WTC11 (cell line): ENCODE data around the gene NT5DC1. TPM values are rescaled to one million over a fixed set of nuclear protein-coding genes. Genes with fewer than 3 reads are reported as not detected.
"Not testable (repeated sequence)": the region's sequence is repeated elsewhere in the genome, so short reads cannot be mapped to it uniquely, and the experiment has no call there.

Experiments used
- ATAC-seq: fragments of 200-7000 bp; cut with Tn5 transposase; 2 replicates; pipeline ENCODE4 v1.10.0; 2021; ENCODE audit warnings: mild to moderate bottlenecking, moderate library complexity
- CTCF ChIA-PET: fragments of 300-600 bp; sonication (Branson Sonifier 250); formaldehyde crosslinking; loops from one replicate; lab custom pipeline; 2021; ENCODE audit warnings: antibody characterized with exemption; lab: Charles Lee
- POLR2A ChIA-PET: fragments of 350-600 bp; sonication (Branson Sonifier 250); formaldehyde crosslinking; loops from one replicate; lab custom pipeline; 2021; ENCODE audit warnings: antibody characterized with exemption; lab: Charles Lee
- DNase-seq: peaks from one replicate; pipeline ENCODE4 v3.0.0; 2021; ENCODE audit warnings: low spot score
- H3K27ac Mint-ChIP-seq: 2 replicates; pipeline ENCODE4 v1.8.0; 2021; ENCODE audit warnings: mixed read lengths
- H3K27me3 Mint-ChIP-seq: 2 replicates; pipeline ENCODE4 v1.8.0; 2021; ENCODE audit warnings: low read depth, mild to moderate bottlenecking, moderate library complexity, mixed read lengths
- H3K36me3 Mint-ChIP-seq: 2 replicates; pipeline ENCODE4 v1.8.0; 2021; ENCODE audit warnings: mixed read lengths
- H3K4me1 Mint-ChIP-seq: 2 replicates; pipeline ENCODE4 v1.8.0; 2022; ENCODE audit warnings: mixed read lengths
- H3K4me3 Mint-ChIP-seq: 2 replicates; pipeline ENCODE4 v1.8.0; 2021; ENCODE audit warnings: mild to moderate bottlenecking, moderate library complexity, mixed read lengths
- H3K9me3 Mint-ChIP-seq: 2 replicates; pipeline ENCODE4 v1.8.0; 2021; ENCODE audit warnings: mixed read lengths
- CBFB ChIP-seq: sonication (generic); formaldehyde crosslinking; IDR thresholded peaks from 2 replicates; pipeline ENCODE4 v1.8.1; 2022; ENCODE audit warnings: mild to moderate bottlenecking, low read depth, missing genetic modification reagents
- ETV6 ChIP-seq: sonication (generic); formaldehyde crosslinking; IDR thresholded peaks from 2 replicates; pipeline ENCODE4 v1.8.1; 2022; ENCODE audit warnings: mild to moderate bottlenecking, missing genetic modification reagents
- IRF2 ChIP-seq: sonication (generic); formaldehyde crosslinking; IDR thresholded peaks from 2 replicates; pipeline ENCODE4 v1.8.0; 2022; ENCODE audit warnings: low read depth, missing genetic modification reagents, borderline replicate concordance
- JAZF1 ChIP-seq: fragments of 250-450 bp; sonication (Bioruptor Pico); IDR thresholded peaks from 2 replicates; pipeline ENCODE4 v1.9.0; 2021; ENCODE audit warnings: moderate library complexity, mild to moderate bottlenecking, inconsistent platforms
- NR1H2 ChIP-seq: sonication (generic); formaldehyde crosslinking; IDR thresholded peaks from 2 replicates; pipeline ENCODE4 v1.9.0; 2021; ENCODE audit warnings: mild to moderate bottlenecking, moderate library complexity, missing genetic modification reagents
- RORB ChIP-seq: fragments of 250-450 bp; sonication (Bioruptor Pico); IDR thresholded peaks from 2 replicates; pipeline ENCODE4 v1.9.0; 2021; ENCODE audit warnings: mild to moderate bottlenecking
- SP1 ChIP-seq: sonication (generic); formaldehyde crosslinking; conservative IDR thresholded peaks from 2 replicates; pipeline ENCODE4 v1.8.1; 2022; ENCODE audit warnings: missing genetic modification reagents
- TEAD1 ChIP-seq: sonication (generic); formaldehyde crosslinking; IDR thresholded peaks from 2 replicates; pipeline ENCODE4 v1.8.0; 2022; ENCODE audit warnings: mild to moderate bottlenecking, missing genetic modification reagents
- ZNF219 ChIP-seq: sonication (generic); formaldehyde crosslinking; IDR thresholded peaks from 2 replicates; pipeline ENCODE4 v1.8.0; 2023; ENCODE audit warnings: missing genetic modification reagents, mild to moderate bottlenecking, borderline replicate concordance
- total RNA-seq: library from RNA; stranded (reverse); gene quantifications from 3 replicates; pipeline ENCODE4 v1.2.3, GENCODE V29; 2021
- TF ChIP-seq, protein P1 (sequence below): sonication (generic); formaldehyde crosslinking; IDR thresholded peaks from 2 replicates; pipeline ENCODE4 v1.8.0; 2023; ENCODE audit warnings: missing genetic modification reagents
- TF ChIP-seq, protein P2 (sequence below): sonication (generic); formaldehyde crosslinking; IDR thresholded peaks from 2 replicates; pipeline ENCODE4 v1.8.0; 2022; ENCODE audit warnings: mild to moderate bottlenecking, missing genetic modification reagents
- TF ChIP-seq, protein P3 (sequence below): fragments of 250-450 bp; sonication (Bioruptor Pico); IDR thresholded peaks from 2 replicates; pipeline ENCODE4 v2.1.2; 2022; ENCODE audit warnings: mild to moderate bottlenecking, moderate library complexity
- TF ChIP-seq, protein P4 (sequence below): sonication (generic); formaldehyde crosslinking; IDR thresholded peaks from 2 replicates; pipeline ENCODE4 v1.8.1; 2022; ENCODE audit warnings: low read depth, mild to moderate bottlenecking, moderate library complexity, missing genetic modification reagents, borderline replicate concordance
- TF ChIP-seq, protein P5 (sequence below): sonication (generic); formaldehyde crosslinking; IDR thresholded peaks from 2 replicates; pipeline ENCODE4 v1.8.1; 2023; ENCODE audit warnings: mild to moderate bottlenecking, missing genetic modification reagents
- TF ChIP-seq, protein P6 (sequence below): sonication (generic); formaldehyde crosslinking; IDR thresholded peaks from 2 replicates; pipeline ENCODE4 v1.8.0; 2022; ENCODE audit warnings: mild to moderate bottlenecking, missing genetic modification reagents
- TF ChIP-seq, protein P7 (sequence below): fragments of 250-450 bp; sonication (Bioruptor Pico); IDR thresholded peaks from 2 replicates; pipeline ENCODE4 v1.9.0; 2021; ENCODE audit warnings: mild to moderate bottlenecking
- TF ChIP-seq, protein P8 (sequence below): fragments of 250-450 bp; sonication (Bioruptor Pico); conservative IDR thresholded peaks from 2 replicates; pipeline ENCODE4 v1.9.0; 2021; ENCODE audit warnings: mild to moderate bottlenecking

The NT5DC1 gene
- total RNA-seq, 1 experiment from 2014 or later = 67.9 TPM

DNA sequence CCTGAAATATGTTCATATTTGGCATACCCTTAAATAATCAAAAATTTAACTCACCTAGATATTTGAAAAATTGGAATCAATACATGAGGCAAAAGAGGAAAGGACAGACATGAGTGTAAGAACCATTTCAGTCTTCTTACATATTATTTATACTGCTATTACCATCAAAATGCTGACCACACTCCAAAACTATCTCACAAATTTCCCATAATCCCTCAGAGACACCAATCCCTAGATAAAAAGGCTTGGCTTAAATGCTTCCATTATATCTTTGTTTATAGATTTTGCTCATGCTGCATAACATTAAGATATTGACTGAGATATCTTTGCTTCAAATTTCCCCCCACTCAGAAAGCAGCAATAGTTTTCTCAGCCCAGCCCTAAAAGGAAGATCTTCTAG is 11.7 kb upstream of the NT5DC1 start:
- peaks cover 16% of the 10 kb centered on the region for H3K4me1 Mint-ChIP-seq
- CTCF ChIA-PET = no interaction called here
- no peak overlapping the region for H3K4me3 Mint-ChIP-seq
- peaks cover 29% of the 10 kb centered on the region for H3K9me3 Mint-ChIP-seq
- TF ChIP-seq RORB (CRISPR knock-in tag) = no peak
- TF ChIP-seq, protein P1, sequence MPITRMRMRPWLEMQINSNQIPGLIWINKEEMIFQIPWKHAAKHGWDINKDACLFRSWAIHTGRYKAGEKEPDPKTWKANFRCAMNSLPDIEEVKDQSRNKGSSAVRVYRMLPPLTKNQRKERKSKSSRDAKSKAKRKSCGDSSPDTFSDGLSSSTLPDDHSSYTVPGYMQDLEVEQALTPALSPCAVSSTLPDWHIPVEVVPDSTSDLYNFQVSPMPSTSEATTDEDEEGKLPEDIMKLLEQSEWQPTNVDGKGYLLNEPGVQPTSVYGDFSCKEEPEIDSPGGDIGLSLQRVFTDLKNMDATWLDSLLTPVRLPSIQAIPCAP (CRISPR knock-in tag) = no peak
- TF ChIP-seq, protein P2, sequence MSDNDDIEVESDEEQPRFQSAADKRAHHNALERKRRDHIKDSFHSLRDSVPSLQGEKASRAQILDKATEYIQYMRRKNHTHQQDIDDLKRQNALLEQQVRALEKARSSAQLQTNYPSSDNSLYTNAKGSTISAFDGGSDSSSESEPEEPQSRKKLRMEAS = no peak
- TF ChIP-seq ZNF219 (CRISPR knock-in tag) = no peak
- TF ChIP-seq, all 79 proteins: peak for 0
- Mint-ChIP-seq H3K36me3 (peaks cover 11% of the 10 kb centered on the region), H3K27ac (no peak overlapping the region), H3K27me3 (no peaks in the 10 kb centered on the region; the same call in 1 of the 2 replicates)
- ATAC-seq = no peak
- POLR2A ChIA-PET = no interaction called here
- DNase-seq = no peak

DNA sequence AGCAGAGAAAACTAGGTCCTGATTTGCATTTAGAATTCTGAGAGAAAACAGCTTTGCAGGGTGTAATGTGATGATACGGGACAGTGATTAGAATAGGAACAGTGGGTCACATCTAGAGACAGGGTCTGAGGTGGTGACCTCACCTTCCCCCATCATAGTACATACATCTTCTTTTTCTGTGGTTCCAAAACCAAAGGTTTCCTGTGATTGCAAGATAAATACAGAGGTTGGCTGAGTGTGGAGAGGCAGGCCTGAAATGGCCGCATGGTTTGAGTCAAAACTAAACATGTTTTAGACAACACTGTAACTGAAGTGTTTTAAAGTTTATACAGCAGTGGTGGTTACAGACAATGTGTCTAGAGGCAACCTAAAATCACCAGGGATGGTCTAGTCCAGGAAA is 10.4 kb upstream of the NT5DC1 start:
- CTCF ChIA-PET = no interaction called here
- H3K27me3 Mint-ChIP-seq = no peaks in the 10 kb centered on the region; the same call in 1 of the 2 replicates

DNA sequence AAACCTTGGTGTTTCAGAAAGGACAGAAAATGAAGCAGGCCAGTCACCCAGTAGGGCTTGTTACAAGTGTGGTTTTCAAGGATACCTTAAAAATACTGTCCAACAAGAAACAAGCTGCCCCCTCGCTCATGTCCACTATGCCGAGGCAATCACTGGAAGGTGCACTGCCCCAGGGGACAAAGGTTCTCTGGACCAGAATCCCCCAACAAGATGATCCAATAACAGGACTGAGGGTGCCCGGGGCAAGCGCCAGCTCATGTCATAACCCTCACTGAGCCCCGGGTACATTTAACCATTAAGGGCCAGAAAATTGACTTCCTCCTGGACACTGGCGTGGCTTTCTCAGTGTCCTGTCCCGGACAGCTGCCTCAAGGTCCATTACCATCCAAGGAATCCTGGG is 6.6 kb upstream of the NT5DC1 start:
- ATAC-seq (no peak), DNase-seq (no peak)
- ChIA-PET CTCF (no interaction called here), POLR2A (no interaction called here)
- Mint-ChIP-seq H3K9me3 (peaks cover 56% of the 10 kb centered on the region), H3K4me3 (no peak overlapping the region), H3K4me1 (peaks cover 17% of the 10 kb centered on the region), H3K36me3 (peaks cover 29% of the 10 kb centered on the region), H3K27ac (no peak overlapping the region), H3K27me3 (no peaks in the 10 kb centered on the region; the same call in 1 of the 2 replicates)
- TF ChIP-seq, protein P3, sequence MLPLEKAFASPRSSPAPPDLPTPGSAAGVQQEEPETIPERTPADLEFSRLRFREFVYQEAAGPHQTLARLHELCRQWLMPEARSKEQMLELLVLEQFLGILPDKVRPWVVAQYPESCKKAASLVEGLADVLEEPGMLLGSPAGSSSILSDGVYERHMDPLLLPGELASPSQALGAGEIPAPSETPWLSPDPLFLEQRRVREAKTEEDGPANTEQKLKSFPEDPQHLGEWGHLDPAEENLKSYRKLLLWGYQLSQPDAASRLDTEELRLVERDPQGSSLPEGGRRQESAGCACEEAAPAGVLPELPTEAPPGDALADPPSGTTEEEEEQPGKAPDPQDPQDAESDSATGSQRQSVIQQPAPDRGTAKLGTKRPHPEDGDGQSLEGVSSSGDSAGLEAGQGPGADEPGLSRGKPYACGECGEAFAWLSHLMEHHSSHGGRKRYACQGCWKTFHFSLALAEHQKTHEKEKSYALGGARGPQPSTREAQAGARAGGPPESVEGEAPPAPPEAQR (CRISPR knock-in tag) = no peak
- TF ChIP-seq, protein P4, sequence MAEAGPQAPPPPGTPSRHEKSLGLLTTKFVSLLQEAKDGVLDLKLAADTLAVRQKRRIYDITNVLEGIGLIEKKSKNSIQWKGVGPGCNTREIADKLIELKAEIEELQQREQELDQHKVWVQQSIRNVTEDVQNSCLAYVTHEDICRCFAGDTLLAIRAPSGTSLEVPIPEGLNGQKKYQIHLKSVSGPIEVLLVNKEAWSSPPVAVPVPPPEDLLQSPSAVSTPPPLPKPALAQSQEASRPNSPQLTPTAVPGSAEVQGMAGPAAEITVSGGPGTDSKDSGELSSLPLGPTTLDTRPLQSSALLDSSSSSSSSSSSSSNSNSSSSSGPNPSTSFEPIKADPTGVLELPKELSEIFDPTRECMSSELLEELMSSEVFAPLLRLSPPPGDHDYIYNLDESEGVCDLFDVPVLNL (CRISPR knock-in tag) = no peak
- TF ChIP-seq NR1H2 (CRISPR knock-in tag) (no peak), SP1 (CRISPR knock-in tag) (no peak), ETV6 (no peak), TEAD1 (CRISPR knock-in tag) (no peak), CBFB (CRISPR knock-in tag) (no peak)
- TF ChIP-seq, protein P5, sequence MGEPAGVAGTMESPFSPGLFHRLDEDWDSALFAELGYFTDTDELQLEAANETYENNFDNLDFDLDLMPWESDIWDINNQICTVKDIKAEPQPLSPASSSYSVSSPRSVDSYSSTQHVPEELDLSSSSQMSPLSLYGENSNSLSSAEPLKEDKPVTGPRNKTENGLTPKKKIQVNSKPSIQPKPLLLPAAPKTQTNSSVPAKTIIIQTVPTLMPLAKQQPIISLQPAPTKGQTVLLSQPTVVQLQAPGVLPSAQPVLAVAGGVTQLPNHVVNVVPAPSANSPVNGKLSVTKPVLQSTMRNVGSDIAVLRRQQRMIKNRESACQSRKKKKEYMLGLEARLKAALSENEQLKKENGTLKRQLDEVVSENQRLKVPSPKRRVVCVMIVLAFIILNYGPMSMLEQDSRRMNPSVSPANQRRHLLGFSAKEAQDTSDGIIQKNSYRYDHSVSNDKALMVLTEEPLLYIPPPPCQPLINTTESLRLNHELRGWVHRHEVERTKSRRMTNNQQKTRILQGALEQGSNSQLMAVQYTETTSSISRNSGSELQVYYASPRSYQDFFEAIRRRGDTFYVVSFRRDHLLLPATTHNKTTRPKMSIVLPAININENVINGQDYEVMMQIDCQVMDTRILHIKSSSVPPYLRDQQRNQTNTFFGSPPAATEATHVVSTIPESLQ = no peak
- TF ChIP-seq, protein P6, sequence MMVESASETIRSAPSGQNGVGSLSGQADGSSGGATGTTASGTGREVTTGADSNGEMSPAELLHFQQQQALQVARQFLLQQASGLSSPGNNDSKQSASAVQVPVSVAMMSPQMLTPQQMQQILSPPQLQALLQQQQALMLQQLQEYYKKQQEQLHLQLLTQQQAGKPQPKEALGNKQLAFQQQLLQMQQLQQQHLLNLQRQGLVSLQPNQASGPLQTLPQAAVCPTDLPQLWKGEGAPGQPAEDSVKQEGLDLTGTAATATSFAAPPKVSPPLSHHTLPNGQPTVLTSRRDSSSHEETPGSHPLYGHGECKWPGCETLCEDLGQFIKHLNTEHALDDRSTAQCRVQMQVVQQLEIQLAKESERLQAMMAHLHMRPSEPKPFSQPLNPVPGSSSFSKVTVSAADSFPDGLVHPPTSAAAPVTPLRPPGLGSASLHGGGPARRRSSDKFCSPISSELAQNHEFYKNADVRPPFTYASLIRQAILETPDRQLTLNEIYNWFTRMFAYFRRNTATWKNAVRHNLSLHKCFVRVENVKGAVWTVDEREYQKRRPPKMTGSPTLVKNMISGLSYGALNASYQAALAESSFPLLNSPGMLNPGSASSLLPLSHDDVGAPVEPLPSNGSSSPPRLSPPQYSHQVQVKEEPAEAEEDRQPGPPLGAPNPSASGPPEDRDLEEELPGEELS = no peak
- TF ChIP-seq, protein P7, sequence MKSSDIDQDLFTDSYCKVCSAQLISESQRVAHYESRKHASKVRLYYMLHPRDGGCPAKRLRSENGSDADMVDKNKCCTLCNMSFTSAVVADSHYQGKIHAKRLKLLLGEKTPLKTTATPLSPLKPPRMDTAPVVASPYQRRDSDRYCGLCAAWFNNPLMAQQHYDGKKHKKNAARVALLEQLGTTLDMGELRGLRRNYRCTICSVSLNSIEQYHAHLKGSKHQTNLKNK (CRISPR knock-in tag) = no peak
- TF ChIP-seq, protein P8, sequence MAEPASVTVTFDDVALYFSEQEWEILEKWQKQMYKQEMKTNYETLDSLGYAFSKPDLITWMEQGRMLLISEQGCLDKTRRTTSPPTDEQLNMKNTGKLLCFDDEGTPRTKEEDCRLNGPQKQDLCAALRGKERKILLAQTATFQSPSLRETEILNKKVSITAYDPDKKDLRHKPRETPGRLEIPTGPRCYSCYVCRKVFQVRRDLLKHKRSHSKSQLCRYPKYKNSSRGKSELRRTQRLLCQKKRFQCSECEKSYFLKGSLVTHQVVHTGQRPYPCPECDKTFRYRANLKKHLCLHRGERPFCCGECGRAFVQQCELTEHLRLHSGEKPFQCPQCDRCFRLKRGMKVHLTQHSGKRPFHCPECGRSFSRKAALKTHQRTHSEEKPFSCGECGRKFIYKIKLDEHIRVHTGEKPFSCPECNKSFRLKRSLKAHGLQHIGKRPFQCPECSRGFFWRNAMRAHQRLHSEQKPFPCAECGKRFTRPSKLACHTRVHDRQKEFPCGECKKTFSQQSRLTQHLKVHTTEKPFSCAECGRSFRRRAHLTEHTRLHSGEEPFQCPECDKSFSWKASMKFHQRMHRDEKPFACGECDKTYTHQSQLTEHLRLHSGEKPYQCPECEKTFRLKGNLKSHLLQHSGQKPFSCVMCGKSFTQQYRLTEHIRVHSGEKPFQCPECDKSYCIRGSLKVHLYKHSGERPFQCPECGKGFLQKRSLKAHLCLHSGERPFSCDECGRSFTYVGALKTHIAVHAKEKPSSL (CRISPR knock-in tag) = no peak

More for the DNA sequence above, 10.4 kb upstream of the NT5DC1 start:
- DNase-seq (no peak), ATAC-seq (no peak)
- H3K4me1 Mint-ChIP-seq = peaks cover 16% of the 10 kb centered on the region
- H3K27ac Mint-ChIP-seq = no peak overlapping the region
- POLR2A ChIA-PET = interaction anchor here (1.4 kb wide), 1 partner anchor 10 kb away, joined by 4 read pairs; the partner anchor contains the start of gene NT5DC1
- H3K9me3 Mint-ChIP-seq = peaks cover 39% of the 10 kb centered on the region
- no peak overlapping the region for H3K4me3 Mint-ChIP-seq
- H3K36me3 Mint-ChIP-seq = peaks cover 13% of the 10 kb centered on the region
- no peak for TF ChIP-seq IRF2 (CRISPR knock-in tag)
- TF ChIP-seq SP1 (CRISPR knock-in tag) = no peak
- no peak for TF ChIP-seq NR1H2 (CRISPR knock-in tag)
- TF ChIP-seq JAZF1 (CRISPR knock-in tag) = no peak

DNA sequence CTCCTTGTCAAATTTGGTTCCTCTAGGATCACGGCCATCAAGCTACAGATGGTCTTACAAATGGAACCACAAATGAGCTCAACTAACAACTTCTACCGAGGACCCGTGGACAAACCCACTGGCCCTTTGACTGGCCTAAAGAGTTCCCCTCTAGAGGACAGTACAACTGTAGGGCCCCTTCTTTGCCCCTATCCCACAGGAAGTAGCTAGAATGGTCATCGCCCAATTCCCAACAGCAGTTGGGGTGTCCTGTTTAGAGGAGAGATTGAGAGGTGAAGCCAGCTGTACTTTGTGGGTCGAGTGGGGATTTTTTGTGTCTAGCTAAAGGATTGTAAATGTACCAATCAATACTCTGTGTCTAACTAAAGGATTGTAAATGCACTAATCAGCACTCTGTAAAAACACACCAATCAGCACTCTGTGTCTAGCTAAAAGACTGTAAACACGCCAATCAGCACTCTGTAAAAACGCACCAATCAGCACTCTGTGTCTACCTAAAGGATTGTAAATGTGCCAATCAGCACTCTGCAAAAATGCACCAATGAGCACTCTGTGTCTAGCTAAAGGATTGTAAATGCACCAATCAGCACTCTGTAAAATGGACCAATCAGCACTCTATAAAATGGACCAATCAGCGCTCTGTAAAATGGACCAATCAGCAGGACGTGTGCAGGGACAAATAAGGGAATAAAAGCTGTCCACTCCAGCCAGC is 4.4 kb upstream of the NT5DC1 start:
- H3K27me3 Mint-ChIP-seq, H3K4me3 Mint-ChIP-seq, H3K27ac Mint-ChIP-seq, DNase-seq, POLR2A ChIA-PET, ATAC-seq: not testable (repeated sequence)
- CTCF ChIA-PET = interaction anchor here (1.2 to 1.8 kb wide), 8 partner anchors 10 to 126 kb away, joined by 3 to 8 read pairs (median 6); no protein-coding TSS in a partner anchor
- H3K9me3 Mint-ChIP-seq = peaks cover 37% of the 10 kb centered on the region
- H3K36me3 Mint-ChIP-seq = peaks cover 21% of the 10 kb centered on the region
- peaks cover 31% of the 10 kb centered on the region for H3K4me1 Mint-ChIP-seq
